Endothelial cell of umbilical vein (primary cell): ENCODE measurements around the gene SPSB1. TPM values are rescaled to one million over a fixed set of nuclear protein-coding genes. Genes with fewer than 3 reads are reported as not detected.

Source experiments
- BruUV-seq: library from RNA; stranded (reverse); fragments of 400-500 nt; replicated peaks from 2 replicates; lab custom pipeline; 2021; lab: Mats Ljungman, UMichigan
- CTCF ChIA-PET: fragments of 300-600, 350-600 bp; sonication (Branson Sonifier 250); formaldehyde crosslinking; loops from one replicate; lab custom pipeline; 2021; ENCODE audit warnings: antibody characterized with exemption, inconsistent platforms; lab: Charles Lee
- POLR2A ChIA-PET: fragments of 300-600, 350-600 bp; sonication (Branson Sonifier 250); formaldehyde crosslinking; loops from one replicate; lab custom pipeline; 2021; ENCODE audit warnings: antibody characterized with exemption, inconsistent platforms; lab: Charles Lee
- DNase-seq: peaks from one replicate; pipeline ENCODE4 v3.0.0-alpha.2; 2011; ENCODE audit warnings: low read depth, low spot score
- FAIRE-seq: peaks from 2 replicates; lab custom pipeline; 2011; peaks lifted over from hg19 to GRCh38; lab: Jason Lieb, UNC
- H2AFZ ChIP-seq: 2 replicates; pipeline ENCODE4 v1.6.0; 2012; ENCODE audit warnings: low read depth, low read length, control low read depth, inconsistent platforms
- H3K27ac ChIP-seq: 2 replicates; pipeline ENCODE4 v1.5.1; 2011; ENCODE audit warnings: low read depth, mild to moderate bottlenecking, control low read depth, low read length, moderate library complexity; ENCODE audit not compliant: insufficient read depth
- H3K27me3 ChIP-seq, 2 experiments: 2 replicates each; pipeline versions ENCODE4 v1.6.0 to v1.6.1; 2011; ENCODE audit warnings: low read length in 2 of 2, mixed read lengths in 1 of 2; ENCODE audit not compliant: control insufficient read depth in 2 of 2, insufficient read depth in 2 of 2
- H3K36me3 ChIP-seq, 2 experiments: 2 replicates in 1 of 2; 3 replicates in 1 of 2; pipeline ENCODE4 v1.5.1; 2011; ENCODE audit warnings: low read length in 2 of 2, mild to moderate bottlenecking in 1 of 2, moderate library complexity in 1 of 2; ENCODE audit not compliant: control insufficient read depth in 2 of 2, insufficient read depth in 2 of 2; ENCODE audit errors: extremely low read depth in 1 of 2
- H3K4me1 ChIP-seq: 3 replicates; pipeline ENCODE4 v1.5.1; 2011; ENCODE audit warnings: mild to moderate bottlenecking, low read length; ENCODE audit not compliant: control insufficient read depth, insufficient read depth; ENCODE audit errors: extremely low read depth
- H3K4me2 ChIP-seq: 2 replicates; pipeline ENCODE4 v1.6.1; 2011; ENCODE audit warnings: low read length, control low read depth, mixed read lengths; ENCODE audit not compliant: insufficient read depth
- H3K4me3 ChIP-seq, 3 experiments: fragments of 200-600 bp in 1 of 3; sonication (generic), shearing (Covaris generic) in 1 of 3; replicated peaks in 1 of 3; 2 replicates each; pipeline ENCODE4 v1.5.1; 2011 to 2016; ENCODE audit warnings: control low read depth in 3 of 3, low read length in 3 of 3, mild to moderate bottlenecking in 2 of 3, inconsistent platforms in 1 of 3, low read depth in 1 of 3, moderate library complexity in 1 of 3; ENCODE audit not compliant: insufficient read depth in 1 of 3
- H3K79me2 ChIP-seq: 2 replicates; pipeline ENCODE4 v1.6.0; 2012; ENCODE audit warnings: low read length, inconsistent platforms; ENCODE audit not compliant: control insufficient read depth, insufficient read depth
- H3K9ac ChIP-seq: replicated peaks from 2 replicates; pipeline ENCODE3; 2011; ENCODE audit warnings: low read length, control low read depth; ENCODE audit not compliant: insufficient read depth; ENCODE audit errors: extremely low read depth
- H3K9me1 ChIP-seq: replicated peaks from 3 replicates; pipeline ENCODE4 v1.6.0; 2011; ENCODE audit warnings: mild to moderate bottlenecking, low read length; ENCODE audit not compliant: control insufficient read depth, insufficient read depth; ENCODE audit errors: extremely low read depth
- H3K9me3 ChIP-seq: replicated peaks from 2 replicates; pipeline ENCODE4 v1.5.1; 2012; ENCODE audit warnings: low read length, inconsistent platforms; ENCODE audit not compliant: control insufficient read depth, insufficient read depth
- H4K20me1 ChIP-seq: replicated peaks from 2 replicates; pipeline ENCODE3; 2011; ENCODE audit warnings: mild to moderate bottlenecking, low read length; ENCODE audit not compliant: control insufficient read depth, insufficient read depth; ENCODE audit errors: extremely low read depth
- CTCF ChIP-seq, 2 donors: IDR thresholded peaks; 1 replicate in 1 of 2; 2 replicates in 1 of 2; pipeline ENCODE4 v1.5.1; 2011; ENCODE audit warnings: low read length in 2 of 2, mild to moderate bottlenecking in 2 of 2, moderate library complexity in 2 of 2, control low read depth in 1 of 2, inconsistent platforms in 1 of 2, low read depth in 1 of 2; ENCODE audit not compliant: insufficient read depth in 1 of 2; ENCODE audit errors: extremely low read depth in 1 of 2
- EZH2 ChIP-seq: IDR thresholded peaks from 2 replicates; pipeline ENCODE4 v1.6.1; 2012; ENCODE audit warnings: borderline replicate concordance, low read depth, mild to moderate bottlenecking, moderate library complexity, low read length, inconsistent platforms; ENCODE audit not compliant: severe bottlenecking
- FOS ChIP-seq: IDR thresholded peaks from 2 replicates; pipeline ENCODE4 v1.6.1; 2011; ENCODE audit warnings: mild to moderate bottlenecking, low read length, moderate library complexity, borderline replicate concordance; ENCODE audit not compliant: insufficient read depth
- GATA2 ChIP-seq: IDR thresholded peaks from 2 replicates; pipeline ENCODE4 v1.7.0; 2011; ENCODE audit warnings: low read depth, mild to moderate bottlenecking, moderate library complexity, mixed read lengths, low read length; ENCODE audit not compliant: insufficient read length, insufficient read depth
- JUN ChIP-seq: IDR thresholded peaks from 2 replicates; pipeline ENCODE4 v1.6.1; 2011; ENCODE audit warnings: borderline replicate concordance, low read depth; ENCODE audit not compliant: insufficient read length, insufficient read depth
- MAX ChIP-seq: IDR thresholded peaks from 2 replicates; pipeline ENCODE4 v1.6.1; 2011; ENCODE audit not compliant: insufficient read depth, insufficient read length
- MYC ChIP-seq: IDR thresholded peaks from one replicate; pipeline ENCODE4 v1.6.1; 2011; ENCODE audit warnings: mild to moderate bottlenecking, low read depth, low read length
- POLR2A ChIP-seq: IDR thresholded peaks from 2 replicates; pipeline ENCODE4 v1.6.1; 2012; ENCODE audit warnings: low read depth, mild to moderate bottlenecking, control low read depth, low read length
- POLR2AphosphoS5 ChIP-seq: IDR thresholded peaks from 2 replicates; pipeline ENCODE4 v1.6.1; 2012; ENCODE audit warnings: low read depth, mild to moderate bottlenecking, control low read depth, low read length, moderate library complexity; ENCODE audit not compliant: insufficient read depth
- dilution Hi-C: fragments of 300-500 bp; cut with MboI; formaldehyde crosslinking; loops from one replicate; pipeline ENCODE4 v1.15.0; 2019; ENCODE audit warnings: low sequenced_read_pairs; ENCODE audit not compliant: extremely low pct_ligation_motif_present
- intact Hi-C: fragments of 100-400 bp; cut with micrococcal nuclease; formaldehyde crosslinking; loops from one replicate; pipeline ENCODE4 v1.10.0; 2022
- polyA plus RNA-seq, 4 experiments: library from polyadenylated mRNA; depleted of rRNA in 3 of 4; stranded (reverse) in 3 of 4; unstranded in 1 of 4; fragments of >200 nt; gene quantifications; 2 replicates each; pipeline versions ENCODE4 v1.2.1 to v1.2.3, GENCODE V29; 2011 to 2012; ENCODE audit warnings: missing spikeins in 1 of 4
- total RNA-seq: library from RNA; stranded (reverse); gene quantifications from 2 replicates; pipeline ENCODE4 v1.2.3, GENCODE V29; 2021

Gene SPSB1
- total and polyA plus RNA-seq, 2 donors (not counting 3 experiments of a cell fraction or from before 2014, with no cell fraction given): 41.9 to 61.2 TPM

- H3K4me3 ChIP-seq: no peak overlapping the region
- no peak overlapping the region for H3K27ac ChIP-seq
- H2AFZ ChIP-seq: no peak overlapping the region
- TF ChIP-seq POLR2A: no peak
- no peak for TF ChIP-seq JUN
- no peak for TF ChIP-seq GATA2
- no peak for TF ChIP-seq EZH2
- no peak for TF ChIP-seq FOS
- TF ChIP-seq POLR2AphosphoS5: no peak
- no peak for TF ChIP-seq CTCF (IDR thresholded peaks at IDR 0.05; ENCODE audit: extremely low read depth in 1 of 2, insufficient read depth in 1 of 2, low read depth in 1 of 2, low read length in 2 of 2)
- no peak for TF ChIP-seq MAX
- no peak for TF ChIP-seq MYC
- H3K4me2 ChIP-seq: no peak overlapping the region
- H3K27me3 ChIP-seq: no peaks in the 10 kb centered on the region
- DNase-seq (no peak), FAIRE-seq (no peak)
- H3K9ac ChIP-seq: no peak overlapping the region
- POLR2A ChIA-PET: no interaction called here
- CTCF ChIA-PET: interaction anchor here (0.7 to 3.3 kb wide), 7 partner anchors 9 to 240 kb away, joined by 3 to 27 read pairs (median 4); partner anchors contain the start of gene H6PD
- H3K36me3 ChIP-seq: peaks cover 0 to 11% of the 10 kb centered on the region in 2 experiments
- peaks cover 12% of the 10 kb centered on the region for H3K4me1 ChIP-seq
- no TSS peak for BruUV-seq
- no peaks in the 10 kb centered on the region for H3K9me3 ChIP-seq
- no peaks in the 10 kb centered on the region for H4K20me1 ChIP-seq
- H3K9me1 ChIP-seq: no peaks in the 10 kb centered on the region
- H3K79me2 ChIP-seq: no peaks in the 10 kb centered on the region
- dilution Hi-C loops: no loop called here
- intact Hi-C loops: no loop called here
Observed at GRCh38 chr1:9245230-9245619, 47.5 kb upstream of the SPSB1 start.
